Fibroblast of skin of right quadriceps (primary cell): Measurements from ENCODE around the gene TFF2.

Experiments used
- DNase-seq: peaks from one replicate; pipeline ENCODE4 v3.0.0-alpha.2; 2013

Gene TFF2

DNA sequence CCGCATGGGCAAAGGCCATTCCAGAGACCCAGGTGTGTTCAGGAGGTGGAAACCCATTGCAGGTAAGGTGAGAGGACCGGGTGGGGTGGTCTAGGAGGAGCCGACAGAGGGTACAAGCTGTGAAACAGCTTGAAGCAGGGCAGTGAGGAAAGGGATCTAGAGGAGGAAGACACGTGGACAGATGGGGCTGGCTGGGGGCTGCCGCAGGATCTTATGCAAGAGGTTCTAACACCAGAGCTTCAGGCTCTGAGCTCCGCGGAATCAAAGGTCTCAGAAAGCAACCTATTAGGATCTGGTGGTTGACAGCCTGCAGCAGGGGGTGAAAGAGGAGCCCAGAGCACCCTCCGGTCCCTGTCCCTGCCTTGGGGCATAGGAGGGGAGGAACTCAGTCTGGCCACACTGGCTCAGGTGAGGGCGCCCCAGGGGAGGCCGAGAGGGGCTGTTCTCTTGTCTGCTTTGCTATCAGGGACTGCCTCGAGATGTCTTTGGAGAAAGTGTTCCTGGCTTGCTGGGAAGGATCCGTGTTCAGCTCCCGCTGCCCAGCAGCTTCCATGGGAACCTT lies 13.6 kb upstream of the TFF2 start:
- DNase-seq: no peak

DNA sequence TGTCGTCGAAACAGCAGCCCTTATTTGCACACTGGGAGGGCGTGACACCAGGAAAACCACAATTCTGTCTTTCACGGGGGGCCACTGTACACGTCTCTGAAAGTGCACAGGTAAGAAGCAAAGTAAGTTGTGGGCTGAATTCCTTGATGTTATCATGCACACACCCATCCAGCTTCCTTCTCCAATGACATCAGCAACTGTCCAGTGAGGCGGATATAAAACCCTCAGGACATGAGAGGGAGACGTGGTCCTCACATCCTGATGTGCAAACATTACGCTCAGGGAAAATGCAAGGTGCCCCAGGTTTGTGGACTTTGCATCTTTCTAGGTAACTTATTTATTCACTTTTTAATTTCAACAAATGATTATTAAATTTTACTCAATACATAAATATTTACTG lies 12.5 kb upstream of the TFF2 start:
- DNase-seq: no peak

GRCh38 chr21:42362700-42363099 lies 11.9 kb upstream of the TFF2 start:
- no peak for DNase-seq

- DNase-seq: no peak
These were observed 11.4 kb upstream of the TFF2 start for GRCh38 chr21:42362198-42362597.

DNA sequence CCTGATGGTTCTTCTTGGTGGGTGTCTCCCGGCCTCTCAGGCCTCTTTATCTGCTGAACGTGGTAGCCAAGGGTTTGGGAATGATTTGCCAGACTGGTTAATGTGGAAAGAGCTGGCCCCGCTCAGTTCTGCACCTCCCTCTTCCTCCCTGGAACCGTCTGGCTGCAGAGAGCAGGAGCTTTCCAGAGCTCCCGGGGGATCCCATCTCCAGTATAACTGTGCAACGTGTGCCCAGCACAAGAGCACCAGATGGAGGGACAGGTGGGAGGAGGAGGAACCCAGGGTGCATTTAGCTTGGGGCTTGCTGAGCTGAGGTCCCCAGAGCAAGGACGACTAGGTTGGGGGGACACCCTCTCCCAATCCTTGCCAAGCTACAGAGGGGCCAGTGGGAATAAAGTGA lies 10.5 kb upstream of the TFF2 start:
- DNase-seq: no peak

DNA sequence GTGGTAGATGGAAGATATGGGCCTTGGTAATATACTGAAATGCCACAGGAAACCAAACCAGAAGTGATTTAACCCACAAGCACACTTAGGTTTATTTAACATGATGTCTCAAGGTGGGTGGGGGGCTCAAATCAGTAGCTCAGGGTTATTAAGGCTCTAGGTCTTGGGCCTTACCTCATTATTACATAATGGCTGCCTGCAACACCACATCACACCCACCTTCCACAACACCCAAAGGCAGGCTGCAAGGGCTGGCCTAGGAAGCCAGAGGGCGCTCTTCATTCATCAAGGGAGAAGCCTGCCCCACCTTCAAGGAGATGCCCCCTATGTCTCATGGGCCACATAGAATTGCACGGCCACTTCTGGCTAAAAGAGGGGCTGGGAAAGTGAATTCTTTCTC lies 9.5 kb upstream of the TFF2 start:
- DNase-seq: no peak

DNA sequence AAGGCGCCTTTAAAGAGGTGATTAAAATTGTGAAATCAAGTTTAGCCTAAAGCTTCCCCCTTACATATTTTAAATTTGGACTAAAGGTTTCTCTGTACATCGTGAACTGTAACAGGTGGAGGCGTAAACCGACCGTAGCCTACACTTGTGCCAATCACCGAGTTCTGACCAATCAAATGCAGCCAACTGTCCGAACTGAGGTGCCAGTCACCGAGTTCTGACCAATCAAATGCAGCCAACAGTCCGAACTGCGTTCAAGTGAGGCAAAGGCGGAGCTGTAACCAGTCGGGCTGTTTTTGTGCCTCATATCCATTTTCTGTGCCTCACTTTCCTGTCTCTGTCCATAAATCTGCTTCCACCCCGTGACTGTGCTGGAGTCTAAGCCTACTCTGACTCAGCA lies 8.1 kb upstream of the TFF2 start:
- no peak for DNase-seq

GRCh38 chr21:42358261-42358660 lies 7.5 kb upstream of the TFF2 start:
- no peak for DNase-seq

GRCh38 chr21:42357307-42357706 lies 6.5 kb upstream of the TFF2 start:
- DNase-seq: no peak

DNA sequence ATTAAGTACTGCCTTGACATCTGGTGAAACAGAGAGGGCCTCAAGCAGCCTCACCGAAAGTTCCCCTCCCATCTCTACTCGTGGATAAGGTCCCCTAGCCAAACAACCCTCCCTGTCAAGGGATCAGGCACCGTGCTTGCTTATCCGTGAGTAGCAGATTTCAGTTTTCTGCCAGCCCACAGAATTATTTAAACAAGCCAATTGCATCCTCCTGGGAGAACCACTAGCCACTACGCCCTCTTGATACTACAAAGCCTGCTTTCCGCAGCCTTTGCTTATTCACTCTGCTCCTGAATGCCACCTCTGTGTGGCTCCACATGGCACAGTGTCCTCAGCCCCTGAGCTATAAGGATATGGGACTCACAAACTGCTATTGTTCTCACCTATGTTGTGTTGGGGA lies 5.9 kb upstream of the TFF2 start:
- no peak for DNase-seq

GRCh38 chr21:42356046-42356445 lies 5.3 kb upstream of the TFF2 start:
- no peak for DNase-seq

DNA sequence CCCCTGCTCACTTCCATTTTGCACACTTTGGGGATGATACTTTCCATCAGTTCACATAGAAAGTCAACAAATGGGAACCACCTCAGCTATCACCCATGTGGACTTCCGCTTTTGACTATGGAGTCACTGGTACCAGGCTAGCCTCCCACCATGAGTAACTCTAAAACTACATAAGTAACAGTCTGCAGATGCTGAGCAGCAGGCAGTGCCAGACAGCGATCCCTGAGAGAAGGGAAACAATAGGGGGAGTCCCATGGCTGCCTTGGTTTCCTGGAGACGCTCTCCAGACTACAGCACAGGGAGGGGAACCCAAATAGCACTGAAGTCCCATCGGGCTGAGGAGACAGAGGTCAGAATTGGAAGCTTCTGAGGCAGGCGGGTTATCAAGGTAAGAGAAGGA lies 2.8 kb upstream of the TFF2 start:
- DNase-seq: no peak

- no peak for DNase-seq
These were observed 1.8 kb upstream of the TFF2 start for GRCh38 chr21:42352441-42353095.

- DNase-seq: no peak
These were observed 1.0 kb upstream of the TFF2 start for GRCh38 chr21:42351626-42352440.

GRCh38 chr21:42350318-42350910 lies 380 bp downstream of the TFF2 start:
- DNase-seq: no peak

GRCh38 chr21:42349420-42350317 lies 1.1 kb downstream of the TFF2 start:
- DNase-seq: no peak

GRCh38 chr21:42348762-42349161 lies 2.0 kb downstream of the TFF2 start:
- no peak for DNase-seq

DNA sequence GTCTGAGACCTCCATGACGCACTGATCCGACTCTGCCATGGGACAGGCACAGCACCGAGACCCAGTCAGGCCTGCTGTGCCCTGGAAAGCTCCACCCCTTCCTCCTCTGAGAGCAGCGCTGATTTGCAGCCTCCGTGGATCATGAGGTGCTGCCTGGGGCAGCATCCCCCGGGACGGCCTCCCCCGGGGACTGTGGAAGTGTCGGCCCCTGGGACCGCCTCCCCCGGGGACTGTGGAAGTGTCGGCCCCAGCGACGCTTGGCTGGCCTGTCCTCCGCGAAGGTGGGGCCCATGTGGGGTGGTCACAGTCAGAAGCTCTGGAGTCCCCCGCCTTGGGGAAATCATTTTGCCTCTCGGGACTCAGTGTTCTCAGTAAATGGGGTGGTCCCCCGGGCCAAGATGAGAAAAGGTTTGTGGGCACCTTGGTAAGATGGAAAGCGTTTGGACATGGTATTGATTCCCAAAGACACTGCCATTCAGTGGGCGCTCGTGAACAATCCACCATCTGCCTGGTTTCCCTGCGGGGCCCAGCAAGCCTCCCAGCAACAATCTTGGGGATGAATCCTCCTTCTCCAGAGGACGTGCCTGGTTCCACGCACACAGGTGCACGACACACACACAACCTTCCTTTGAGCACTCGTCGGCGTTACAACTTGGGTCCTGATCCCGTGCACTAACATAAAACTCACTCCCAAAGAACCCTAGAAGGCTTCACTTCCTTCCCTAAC lies 3.0 kb downstream of the TFF2 start:
- DNase-seq: no peak

DNA sequence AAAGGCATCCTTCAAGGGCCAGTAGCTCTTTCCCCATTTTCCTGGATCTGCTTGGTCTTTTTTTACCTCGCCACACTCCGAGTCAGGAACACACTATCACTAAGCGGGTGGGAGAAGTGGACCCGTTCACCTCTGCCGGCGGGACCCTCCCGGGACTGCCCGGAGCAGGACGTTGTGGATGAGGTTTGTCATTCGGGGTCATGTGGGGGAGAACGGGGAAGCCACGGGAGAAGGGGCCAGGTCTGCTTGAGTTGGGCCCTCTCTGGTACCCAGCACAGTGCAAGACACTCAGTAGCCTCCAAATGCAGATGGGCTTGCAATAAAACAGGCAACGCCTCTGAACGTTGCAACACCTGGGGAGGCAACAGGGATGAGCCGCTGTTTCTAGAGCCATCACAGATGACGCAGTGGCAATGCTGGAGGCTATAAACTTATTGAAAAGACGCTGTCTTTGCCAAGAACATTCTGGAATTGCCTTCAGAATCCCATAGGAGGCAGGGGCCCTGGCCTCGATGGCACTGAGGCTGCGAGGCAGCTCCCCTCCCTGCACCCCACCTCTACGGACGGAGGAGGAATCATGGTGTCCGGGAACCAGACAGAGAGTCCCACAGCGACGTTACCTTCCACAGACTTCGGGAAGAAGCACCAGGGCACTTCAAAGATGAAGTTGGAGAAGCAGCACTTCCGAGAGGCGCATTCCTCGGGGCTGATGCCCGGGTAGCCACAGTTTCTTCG lies 3.8 kb downstream of the TFF2 start:
- DNase-seq: no peak

DNA sequence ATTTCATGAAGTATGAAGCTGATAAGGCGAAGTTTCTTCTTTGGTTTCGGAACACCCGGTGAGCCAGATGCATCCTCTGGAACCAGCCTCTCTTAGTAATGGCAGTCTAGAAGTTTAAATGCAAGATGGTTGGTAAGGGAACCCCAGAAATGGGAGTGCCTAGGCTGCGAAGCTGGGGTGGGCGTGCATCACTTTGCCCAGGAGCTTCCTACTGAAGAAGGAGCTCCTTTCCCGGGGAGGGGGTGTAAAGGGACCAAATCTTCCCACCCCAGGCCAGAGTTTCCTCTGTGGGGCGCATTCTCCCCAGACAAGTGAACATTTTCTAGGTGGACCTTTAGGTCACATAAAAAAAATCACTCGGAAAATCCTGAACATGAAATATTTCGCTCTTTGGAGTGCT lies 4.4 kb downstream of the TFF2 start:
- DNase-seq: no peak

DNA sequence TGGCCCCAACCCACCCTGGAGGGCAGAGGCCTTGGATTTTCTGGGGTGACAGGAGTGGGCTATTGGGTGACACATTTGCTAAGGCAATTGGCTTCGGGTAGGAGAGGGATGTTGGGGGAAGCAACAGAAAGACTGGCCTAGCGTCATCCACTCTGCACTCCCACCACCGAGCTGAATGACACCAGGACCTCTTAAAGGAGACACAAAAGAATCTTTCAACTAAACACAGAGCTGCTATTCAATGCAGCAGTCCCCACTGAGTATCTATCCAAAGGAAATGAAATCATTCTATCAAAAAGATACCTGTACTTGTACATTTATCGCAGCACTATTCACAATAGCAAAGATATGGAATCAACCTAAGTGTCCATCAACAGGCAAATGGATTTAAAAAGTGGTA lies 6.2 kb downstream of the TFF2 start:
- no peak for DNase-seq
